Activated CD4-positive, CD25-positive, alpha-beta regulatory T cell treated with anti-CD3 and anti-CD28 coated beads, Interleukin-2, amount 50 U/mL, for 16 hours (primary cell): ENCODE data around the gene MIPEP.
"Not testable (repeated sequence)": the region's sequence is repeated elsewhere in the genome, so short reads cannot be mapped to it uniquely, and the experiment has no call there.

ENCODE experiments used
- DNase-seq: peaks from one replicate; pipeline ENCODE4 v3.0.0-alpha.2; 2020; ENCODE audit warnings: low read depth, low spot score

MIPEP gene

DNA sequence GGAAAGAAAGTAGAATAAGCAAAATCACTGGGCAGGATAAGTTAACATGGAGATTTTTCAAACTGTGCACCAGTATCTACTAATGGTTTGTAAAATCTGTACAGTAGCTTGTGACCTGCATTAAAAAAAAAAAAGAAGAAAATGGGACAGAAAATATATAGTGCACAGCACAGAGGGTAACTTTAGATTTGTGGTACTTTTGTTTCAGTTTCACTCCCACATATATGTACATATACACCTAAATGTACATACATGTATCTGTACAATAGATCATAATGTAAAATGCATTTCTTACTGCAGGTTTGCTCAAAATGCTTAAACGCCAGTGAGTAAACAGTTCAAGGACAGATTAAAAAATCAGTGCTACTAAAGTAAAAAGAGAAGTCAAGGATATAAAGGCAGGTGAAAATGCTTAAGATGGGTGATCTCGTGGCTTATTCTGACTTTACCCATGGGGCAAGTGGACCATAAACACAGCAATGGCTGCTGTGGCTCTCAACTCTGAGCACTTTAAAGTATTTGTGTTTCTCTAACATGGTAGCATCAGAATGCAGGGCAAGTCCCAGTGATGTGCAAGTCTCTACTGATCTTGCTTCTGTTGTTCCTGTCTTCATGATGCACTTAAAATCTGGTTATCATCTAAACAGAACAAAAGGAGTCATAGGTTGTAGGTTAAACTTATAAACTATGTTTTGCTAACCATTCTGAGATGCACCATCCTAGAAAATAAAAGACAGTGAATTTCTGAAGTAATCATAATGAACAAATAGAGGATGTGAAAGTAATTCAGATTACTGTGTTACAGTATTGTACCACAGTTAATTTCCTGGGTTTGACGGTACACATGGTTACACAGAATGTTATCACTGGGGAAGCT lies 112.3 kb downstream of the MIPEP start:
- no peak for DNase-seq

DNA sequence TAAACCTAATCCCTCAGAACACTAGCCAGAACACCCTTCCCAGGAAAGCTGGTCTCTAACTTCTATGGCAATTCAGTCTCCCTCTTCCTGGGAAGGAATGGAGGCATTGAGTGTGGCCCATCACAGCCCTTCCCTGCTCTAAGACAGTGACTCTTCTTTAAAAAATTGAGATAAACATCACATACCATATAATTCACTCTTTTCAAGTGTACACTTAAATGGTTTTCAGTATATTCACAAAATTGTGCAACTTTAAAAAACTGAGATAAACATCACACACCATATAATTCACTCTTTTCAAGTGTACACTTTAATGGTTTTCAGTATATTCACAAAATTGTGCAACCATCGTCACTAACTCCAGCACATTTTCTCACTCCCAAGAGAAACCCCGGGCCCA lies 116.5 kb downstream of the MIPEP start:
- no peak for DNase-seq

DNA sequence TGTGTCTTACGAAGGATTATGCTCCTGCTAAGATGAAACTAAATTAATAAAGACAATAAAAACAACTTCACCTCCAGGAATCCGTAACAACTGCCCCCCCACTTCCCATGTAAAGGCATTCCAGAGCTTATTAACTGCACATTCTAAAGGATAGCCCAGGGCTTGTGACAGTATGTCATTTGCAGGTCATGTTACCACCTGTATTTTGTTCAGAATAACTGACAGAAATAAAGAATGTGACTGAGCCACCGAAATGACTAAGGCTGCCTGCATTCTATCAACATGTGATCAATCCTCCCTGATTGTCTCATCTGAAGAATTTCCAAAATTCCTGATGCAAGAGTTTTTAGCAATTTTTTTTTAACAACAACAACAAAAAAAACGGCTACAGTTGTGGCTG lies 117.2 kb downstream of the MIPEP start:
- no peak for DNase-seq

DNA sequence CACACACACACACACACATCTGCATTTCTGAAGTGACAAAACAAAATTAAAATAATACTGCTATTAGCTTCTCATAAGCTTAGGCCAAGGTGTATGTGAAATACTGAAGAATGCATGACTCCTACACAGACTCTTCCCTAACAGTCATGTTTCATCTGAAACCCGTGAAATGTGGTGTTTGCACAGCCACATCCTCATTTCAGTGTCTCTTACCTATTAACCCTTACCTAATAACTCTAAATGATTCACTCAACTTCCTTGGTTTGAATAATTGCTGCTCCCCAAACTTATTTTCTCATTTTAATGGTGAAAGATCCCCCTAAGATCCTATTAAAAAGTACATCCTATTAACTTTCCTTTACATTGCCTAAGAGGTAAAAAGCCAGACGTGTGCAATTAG lies 117.6 kb downstream of the MIPEP start:
- DNase-seq = no peak

DNA sequence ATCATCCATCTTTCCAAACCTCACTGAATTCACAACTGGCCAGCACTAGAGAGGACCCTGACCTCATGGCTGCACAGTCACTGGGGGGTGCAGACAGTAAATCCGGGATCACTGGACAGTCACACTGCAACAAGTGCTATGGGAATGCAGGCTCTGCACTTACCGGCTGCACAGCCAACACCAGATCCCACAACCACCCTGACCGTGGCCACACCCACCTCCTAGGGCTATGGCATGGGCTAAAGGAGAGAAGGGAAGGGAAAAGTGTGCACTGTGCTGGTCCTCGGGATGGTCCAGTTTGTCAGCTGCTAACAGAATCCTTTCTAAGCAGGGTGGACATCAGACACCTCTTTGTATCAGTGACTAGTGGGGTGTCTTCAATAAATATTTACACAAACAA lies 118.2 kb downstream of the MIPEP start:
- no peak for DNase-seq

DNA sequence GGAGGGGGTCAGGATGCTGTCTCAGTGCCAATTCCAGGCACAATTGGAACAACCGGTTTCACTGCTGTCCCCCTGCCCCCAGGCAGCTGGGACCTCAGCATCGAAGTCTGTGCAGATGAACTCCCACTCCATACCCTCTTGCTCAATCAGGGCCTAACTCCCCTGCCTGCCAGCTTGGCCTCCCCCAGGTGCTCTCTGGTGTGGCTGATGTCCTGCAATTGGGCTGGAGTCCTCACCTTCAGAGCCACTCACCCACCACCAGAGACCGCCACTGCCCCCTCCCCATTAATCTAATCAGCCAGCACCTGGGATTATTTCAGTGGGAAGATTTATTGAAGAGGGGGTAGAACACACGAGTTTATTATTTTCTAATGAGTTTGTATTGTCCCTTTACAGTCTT lies 118.8 kb downstream of the MIPEP start:
- no peak for DNase-seq

DNA sequence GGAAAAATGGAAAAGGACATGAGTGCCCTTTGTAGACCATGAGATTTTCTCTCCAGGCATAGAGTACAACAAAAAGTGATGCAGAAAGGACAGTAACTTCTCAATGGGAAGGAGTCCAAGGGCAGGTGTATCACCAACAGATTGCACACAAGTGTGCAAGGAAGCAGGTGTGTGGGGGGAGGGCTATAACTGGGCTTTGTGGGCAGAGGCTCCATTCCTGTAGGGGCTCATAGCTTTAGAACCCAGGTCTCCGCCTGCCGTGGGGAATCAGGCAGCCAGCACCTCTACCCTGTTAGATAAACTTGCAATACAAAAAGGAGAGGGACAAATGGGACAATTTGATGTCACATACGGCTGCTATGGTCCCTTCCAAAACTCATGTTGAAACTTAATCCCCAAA lies 119.8 kb downstream of the MIPEP start:
- no peak for DNase-seq

DNA sequence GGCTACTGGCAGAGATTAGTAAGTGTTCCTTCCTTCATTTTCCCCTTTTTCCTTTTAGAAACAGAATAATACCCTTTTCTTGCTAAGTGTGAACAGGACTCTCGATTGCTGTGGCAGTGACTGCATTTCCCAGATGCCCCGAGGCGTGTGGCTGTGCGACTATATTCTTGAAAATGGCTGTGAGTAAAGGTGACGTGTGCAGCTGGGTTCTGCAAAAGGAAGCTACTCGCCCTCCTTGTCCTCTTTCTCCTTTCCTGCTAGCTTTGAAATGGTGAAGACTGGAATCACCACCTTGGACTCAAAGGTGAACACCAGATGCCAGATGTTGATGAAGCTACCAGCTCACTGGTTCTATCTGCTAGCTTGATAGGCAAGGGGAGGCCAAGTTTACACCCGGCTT lies 121.4 kb downstream of the MIPEP start:
- DNase-seq = no peak

DNA sequence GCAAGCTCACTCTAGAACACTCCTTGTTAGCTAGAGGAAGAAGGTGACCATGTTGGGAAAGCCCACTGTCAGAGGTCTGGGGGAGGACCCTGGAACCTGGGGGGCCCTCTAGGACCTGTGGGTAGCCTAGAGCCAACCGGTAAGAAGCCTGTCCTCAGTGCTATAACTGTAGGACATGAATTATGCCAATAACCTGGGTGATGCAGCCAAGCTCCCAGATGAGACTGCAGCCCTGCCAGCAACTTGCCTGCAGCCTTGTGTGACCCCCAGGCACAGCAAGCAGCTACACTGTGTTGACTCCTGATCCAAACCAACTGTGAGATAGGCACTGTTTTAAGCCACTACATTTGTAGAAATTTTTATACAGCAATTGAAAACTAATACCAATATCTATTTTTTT lies 122.3 kb downstream of the MIPEP start:
- no peak for DNase-seq

DNA sequence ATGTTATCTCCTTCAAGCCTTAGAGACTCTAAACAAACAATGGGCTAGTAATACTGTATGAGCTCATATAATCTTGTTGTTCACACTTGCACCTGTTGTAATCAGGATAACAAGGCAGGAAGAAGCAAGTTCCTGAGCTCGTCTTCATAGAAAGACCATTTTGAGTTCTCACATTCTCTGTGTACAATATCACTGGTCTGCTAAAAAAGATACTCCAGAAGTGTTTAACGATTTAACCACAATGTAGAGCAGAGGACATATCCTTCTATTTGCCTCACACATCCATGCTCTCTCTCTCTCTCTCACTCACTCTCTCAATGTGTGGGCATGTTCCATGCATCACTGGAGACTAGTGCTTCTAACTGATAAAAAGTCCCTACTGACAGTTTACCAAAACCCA lies 122.9 kb downstream of the MIPEP start:
- DNase-seq = no peak

DNA sequence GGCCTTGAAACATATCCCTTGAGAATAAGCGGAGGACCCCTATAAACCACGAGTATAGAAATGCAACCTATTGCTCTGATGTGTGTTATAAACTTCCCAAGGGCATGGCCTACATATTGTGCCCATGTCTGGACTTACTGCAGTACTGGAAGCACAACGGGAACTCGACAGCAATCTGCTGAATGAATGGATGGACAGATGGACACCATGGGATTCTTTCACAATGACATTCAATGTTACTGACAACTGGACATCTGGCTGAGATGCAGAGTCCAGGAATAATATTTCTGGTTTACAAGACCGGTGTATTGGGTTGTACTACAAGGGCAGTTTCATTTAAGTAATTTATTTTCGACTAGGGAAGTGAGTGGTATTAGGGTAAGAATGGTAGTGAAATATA lies 123.7 kb downstream of the MIPEP start:
- no peak for DNase-seq

DNA sequence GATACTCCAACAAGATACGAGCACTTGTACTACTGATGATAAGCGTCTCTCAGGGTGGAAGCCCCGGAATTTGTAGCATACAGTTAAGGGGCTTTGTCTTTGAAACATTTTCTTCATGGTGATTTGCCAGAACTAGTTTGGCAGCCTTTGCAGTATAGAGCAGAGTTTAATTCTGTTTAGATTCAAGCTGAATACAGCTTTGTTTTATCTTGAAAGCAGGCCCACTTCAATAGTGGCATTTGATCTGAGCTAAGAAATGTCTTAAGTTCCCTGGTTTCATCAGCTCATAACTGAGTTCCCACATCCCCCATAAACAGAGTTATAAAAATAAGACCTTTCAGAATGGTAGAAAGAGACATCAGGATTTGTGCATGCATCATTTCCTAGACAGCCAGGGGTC lies 125.9 kb downstream of the MIPEP start:
- DNase-seq = no peak

DNA sequence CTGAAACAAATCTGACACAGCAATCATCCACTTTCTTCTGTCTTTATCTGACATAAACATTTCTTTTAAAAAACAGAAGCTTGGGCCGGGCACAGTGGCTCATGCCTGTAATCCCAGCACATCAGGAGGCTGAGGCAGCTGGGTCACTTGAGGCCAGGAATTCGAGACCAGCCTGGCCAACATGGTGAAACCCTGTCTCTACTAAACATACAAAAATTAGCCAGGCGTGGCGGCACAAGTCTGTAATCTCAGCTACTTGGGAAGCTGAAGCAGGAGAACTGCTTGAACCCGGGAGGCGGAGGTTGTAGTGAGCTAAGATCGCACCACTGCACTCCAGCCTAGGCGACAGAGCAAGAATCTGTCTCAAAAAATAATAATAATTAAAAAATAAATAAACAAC lies 127.4 kb downstream of the MIPEP start:
- not testable (repeated sequence) for DNase-seq

DNA sequence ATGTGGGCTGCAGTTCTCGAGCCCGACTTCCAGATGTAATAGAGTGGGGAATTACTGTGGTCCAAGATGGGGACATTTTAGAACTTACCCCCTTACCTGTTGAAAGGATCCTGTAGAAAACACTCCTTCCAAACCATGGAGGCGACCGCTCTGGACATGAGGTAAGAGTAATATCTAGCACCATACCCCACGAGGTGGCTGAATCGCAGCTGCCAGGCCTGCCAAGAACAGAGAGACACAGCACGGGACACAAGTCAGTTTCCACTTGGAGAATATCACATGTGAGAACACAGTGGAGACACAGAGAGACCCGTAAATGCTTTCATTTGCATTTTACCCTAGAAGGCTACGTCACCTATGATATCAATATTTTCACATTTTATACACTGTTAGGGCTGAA lies 129.2 kb downstream of the MIPEP start:
- no peak for DNase-seq

DNA sequence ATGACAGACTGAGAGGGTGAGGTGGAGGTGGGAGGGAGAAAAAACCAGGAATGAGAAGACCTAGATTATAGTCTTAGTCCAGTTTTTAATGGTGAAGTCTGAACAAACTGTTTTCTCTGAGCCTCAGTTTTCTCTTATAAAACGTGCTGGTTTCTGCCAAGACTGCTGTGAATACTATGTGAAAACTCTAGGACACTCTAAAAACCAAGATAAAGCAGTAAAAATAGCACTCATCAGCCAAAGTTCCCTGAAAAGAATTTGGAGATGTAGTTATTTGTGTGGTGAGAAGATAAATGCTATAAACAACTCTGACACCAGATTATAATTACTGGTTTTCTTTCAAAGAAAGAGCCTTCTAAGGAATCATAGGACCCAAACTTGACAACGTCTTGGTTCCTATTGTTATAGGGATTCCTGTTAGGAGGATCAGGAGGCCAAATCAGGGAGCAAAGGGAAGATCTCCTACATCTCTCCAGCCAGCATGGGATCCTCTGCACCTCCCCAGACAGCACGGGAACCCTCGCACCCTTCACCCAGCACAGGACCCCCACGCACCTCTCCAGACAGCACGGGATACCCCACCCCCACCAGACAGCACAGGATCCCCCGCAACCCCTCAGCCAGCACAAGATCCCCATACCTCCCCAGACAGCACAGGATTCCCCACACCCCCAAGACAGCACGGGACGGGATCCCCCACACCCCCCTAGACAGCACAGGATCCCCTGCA lies 130.2 kb downstream of the MIPEP start:
- no peak for DNase-seq

DNA sequence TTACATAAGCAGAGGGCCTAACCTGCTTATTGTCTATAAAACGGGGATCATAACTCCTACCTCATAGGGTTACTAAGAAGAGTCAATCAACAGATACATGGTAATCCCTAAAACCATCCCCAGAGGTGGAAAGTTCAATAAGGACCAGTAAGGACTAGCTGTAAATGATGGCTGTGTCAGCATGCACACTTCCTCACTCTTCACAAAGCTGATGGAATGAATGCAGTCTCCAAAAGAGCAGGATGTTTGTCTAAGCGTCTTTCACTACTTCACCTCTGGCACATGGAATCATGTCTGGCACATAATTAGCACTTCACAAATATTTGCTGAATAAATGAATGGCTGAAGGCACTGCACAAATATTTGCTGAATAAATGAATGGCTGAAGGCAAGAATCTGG lies 134.2 kb downstream of the MIPEP start:
- no peak for DNase-seq

DNA sequence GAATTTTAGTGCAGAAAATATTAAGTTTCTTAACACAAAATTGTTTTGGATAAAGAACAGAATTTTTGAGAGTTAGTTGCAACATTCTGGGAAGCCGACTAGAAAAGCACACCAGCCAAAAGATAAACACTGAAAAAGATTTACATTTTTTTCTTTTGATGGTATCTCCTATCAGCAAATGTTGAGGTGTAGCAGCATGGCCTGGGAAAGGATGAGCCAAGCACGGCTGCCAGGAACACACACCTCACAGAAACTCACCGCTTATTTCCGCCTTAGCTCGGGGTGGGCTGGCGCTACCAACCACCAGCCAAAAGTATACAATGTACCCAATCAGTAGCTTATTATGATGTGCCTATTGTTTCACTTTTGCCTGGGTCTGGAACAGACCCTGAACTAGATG lies 134.7 kb downstream of the MIPEP start:
- no peak for DNase-seq

DNA sequence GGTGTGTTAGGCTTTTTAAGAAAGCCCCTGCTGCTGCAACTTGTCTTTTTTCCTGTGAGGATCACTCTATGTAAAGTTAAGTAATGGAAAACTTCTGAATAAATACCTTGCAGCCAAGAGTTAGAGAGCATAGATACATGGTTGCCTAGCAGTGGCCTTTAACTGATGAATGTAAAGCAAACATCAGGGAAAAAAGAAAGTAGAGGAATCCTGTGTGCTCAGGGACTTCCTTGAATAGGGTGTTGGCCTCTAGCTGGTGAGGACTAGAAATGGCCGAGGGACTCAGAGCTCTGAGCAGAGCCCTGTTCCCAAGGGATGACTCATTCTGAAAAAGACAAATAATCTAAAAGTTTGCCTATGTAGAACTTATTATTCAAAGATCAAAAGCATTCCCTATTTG lies 135.7 kb downstream of the MIPEP start:
- DNase-seq = no peak

DNA sequence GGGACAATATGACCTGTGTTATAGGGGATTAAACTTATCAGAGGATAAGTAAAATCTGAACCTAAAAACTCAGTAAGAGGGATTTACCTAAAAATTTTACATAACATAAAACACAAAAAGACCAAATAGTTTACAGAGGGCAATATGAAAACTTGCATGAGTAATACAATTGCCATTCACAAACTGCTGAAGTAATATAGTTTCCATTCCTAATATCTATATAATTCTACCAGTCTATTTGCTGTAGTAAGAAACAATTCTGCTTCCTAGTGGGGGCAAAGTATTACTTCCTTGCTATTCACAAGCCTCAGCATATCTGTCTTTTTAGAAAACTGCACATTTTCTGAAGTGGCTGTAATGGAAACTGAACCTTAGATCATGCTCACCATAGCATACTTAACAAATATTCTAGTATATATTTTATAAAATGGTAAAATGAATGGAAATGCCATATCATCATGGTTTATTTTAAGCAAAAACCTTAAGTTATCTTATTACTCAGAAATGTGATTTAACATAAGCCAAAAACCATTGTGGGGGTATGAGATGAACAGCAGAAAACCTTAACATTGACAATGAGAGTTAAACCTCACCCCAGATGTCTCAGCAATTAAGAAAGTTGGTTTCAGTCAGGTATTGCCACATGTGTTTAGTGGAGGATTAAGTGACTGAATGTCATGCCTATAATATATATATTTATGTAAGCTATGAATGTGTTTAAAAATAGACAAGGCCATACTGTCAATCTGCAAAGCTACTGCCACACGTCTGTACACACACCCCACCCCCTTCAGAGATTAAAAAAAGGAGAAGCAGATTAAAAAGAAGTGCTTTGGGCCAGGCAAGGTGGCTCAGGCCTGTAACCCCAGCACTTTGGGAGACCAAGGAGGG lies 136.8 kb downstream of the MIPEP start:
- no peak for DNase-seq

DNA sequence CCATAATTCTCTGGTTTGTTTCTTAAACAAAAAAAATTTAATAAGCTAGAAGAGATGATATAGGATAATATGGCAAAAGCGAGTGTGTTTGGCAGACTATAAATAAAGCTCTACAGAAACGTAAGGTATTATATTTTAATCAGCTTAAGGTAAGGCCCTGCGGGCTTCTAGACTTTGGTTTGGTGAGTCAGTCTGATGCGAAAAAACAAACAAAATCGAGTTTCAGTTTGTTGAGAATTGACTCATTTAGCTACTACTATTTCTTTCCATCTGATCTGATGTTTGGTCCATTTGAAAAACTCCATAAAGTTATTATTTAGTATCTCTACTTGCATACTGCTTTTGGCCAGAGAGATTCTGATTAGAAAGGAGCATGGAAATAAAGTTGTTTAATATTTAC lies 138.0 kb downstream of the MIPEP start:
- DNase-seq = no peak

DNA sequence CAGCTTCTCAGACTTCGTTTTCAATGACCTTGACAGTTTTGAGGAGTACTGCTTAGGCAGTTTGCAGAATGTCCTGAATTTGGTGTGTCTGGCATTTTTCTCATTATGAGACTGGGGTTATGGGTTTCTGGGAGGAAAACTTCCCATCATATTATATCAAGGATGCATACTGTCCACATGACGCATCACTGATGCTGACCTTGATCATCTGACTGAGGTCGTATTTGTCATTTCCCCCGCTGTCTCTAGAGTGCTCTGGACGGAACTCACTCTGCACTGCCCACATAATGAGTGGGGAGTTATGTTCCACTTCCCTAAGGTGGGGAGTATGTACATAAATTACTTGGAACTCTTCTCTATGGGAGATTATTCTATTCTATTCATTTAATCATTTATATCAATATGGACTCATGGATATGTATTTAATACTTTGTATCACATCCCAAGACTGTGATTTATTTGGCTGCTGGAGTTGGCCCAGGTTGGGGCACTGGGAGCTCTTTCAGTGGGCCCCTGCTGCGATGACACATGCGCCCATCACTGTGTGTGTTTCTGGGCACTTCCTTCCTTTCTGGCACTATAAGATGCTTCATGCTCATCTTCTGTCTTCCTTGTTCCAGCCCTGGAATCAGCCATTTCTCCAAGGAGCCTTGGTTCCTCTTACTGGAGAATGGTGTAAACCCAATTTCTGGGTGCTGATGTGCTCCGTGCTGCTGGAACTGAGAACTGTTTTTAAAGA lies 138.6 kb downstream of the MIPEP start:
- DNase-seq = no peak
